ENCODE measurements around the gene SUMF2. TPM values are rescaled to one million over a fixed set of nuclear protein-coding genes. Genes with fewer than 3 reads are reported as not detected.
"Not testable (repeated sequence)": the region's sequence is repeated elsewhere in the genome, so short reads cannot be mapped to it uniquely, and the experiment has no call there.

SUMF2 gene
- total and polyA plus RNA-seq, 8 donors = 40.8 to 339 (median 103) TPM

DNA sequence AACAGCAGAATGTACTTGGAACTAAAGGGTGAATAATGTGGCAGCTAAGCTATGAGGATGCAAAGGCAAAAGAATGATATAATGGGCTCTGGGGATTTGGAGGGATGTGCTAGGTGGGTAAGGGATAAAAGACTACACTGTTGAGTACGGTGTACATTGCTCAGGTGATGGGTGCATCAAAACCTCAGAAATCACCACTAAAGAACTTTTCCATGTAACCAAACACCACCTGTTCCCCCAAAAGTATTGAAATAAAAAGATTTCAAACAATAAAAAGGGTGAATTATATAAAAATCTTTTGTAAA, 43.8 kb downstream of the SUMF2 start:
- Histone ChIP-seq H3K4me1 (peaks cover 10 to 30% (median 21%) of the 10 kb centered on the region in 4 donors), H3K9me3 (no peaks in the 10 kb centered on the region), H3K4me3 (no peak overlapping the region), H3K27me3 (no peaks in the 10 kb centered on the region), H3K36me3 (peaks cover 14 to 19% (median 18%) of the 10 kb centered on the region in 4 donors), H3K27ac (no peak overlapping the region)
- TF ChIP-seq POLR2AphosphoS5 (IDR thresholded peaks at IDR 0.05) (no peak), POLR2A (IDR thresholded peaks at IDR 0.05) (no peak)
- TF ChIP-seq, protein P1, sequence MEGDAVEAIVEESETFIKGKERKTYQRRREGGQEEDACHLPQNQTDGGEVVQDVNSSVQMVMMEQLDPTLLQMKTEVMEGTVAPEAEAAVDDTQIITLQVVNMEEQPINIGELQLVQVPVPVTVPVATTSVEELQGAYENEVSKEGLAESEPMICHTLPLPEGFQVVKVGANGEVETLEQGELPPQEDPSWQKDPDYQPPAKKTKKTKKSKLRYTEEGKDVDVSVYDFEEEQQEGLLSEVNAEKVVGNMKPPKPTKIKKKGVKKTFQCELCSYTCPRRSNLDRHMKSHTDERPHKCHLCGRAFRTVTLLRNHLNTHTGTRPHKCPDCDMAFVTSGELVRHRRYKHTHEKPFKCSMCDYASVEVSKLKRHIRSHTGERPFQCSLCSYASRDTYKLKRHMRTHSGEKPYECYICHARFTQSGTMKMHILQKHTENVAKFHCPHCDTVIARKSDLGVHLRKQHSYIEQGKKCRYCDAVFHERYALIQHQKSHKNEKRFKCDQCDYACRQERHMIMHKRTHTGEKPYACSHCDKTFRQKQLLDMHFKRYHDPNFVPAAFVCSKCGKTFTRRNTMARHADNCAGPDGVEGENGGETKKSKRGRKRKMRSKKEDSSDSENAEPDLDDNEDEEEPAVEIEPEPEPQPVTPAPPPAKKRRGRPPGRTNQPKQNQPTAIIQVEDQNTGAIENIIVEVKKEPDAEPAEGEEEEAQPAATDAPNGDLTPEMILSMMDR (IDR thresholded peaks at IDR 0.05) = no peak
- WGBS, 5 donors = 90 to 100% (median 100%) methylated on average over 1 of the region's 1 CpG
- DNase-seq = no peak
- intact Hi-C loops (cut with DNase I; ENCODE audit: low total_unique reads) = no loop called here

DNA sequence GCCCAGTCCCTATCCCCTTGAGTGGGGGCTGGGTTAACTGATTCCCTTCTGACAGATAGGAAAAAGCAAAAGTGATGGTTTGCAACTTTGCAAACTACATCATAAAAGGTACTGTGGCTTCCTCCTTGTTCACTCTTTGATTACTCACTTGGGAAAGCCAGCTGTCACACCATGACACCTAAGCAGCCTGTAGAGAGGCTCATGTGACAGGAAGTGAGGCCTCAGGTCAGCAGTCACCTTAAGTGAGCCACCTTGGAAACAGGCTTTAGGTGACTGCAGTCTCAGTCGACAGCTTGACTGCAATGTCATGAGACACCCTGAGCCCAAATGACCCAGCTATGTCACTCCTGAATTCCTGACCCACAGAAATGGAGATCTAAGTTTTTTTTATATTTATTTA, 46.5 kb downstream of the SUMF2 start:
- H3K36me3 ChIP-seq = no peaks in the 10 kb centered on the region
- TF ChIP-seq EP300 (IDR thresholded peaks at IDR 0.05) = no peak
- no peak for TF ChIP-seq POLR2A (IDR thresholded peaks at IDR 0.05)
- H3K27ac ChIP-seq = no peak overlapping the region
- intact Hi-C loops (cut with DNase I; ENCODE audit: low total_unique reads) = no loop called here
- no peak for DNase-seq
- WGBS, 5 donors = 78 to 94% (median 83%) methylated on average over 1 of the region's 1 CpG
- no peak overlapping the region for H3K4me3 ChIP-seq
- H3K9me3 ChIP-seq = no peaks in the 10 kb centered on the region
- H3K4me1 ChIP-seq = peaks cover under 1 to 14% (median 5%) of the 10 kb centered on the region in 4 donors
- H3K27me3 ChIP-seq = peaks cover 0 to 7% (median 0%) of the 10 kb centered on the region in 3 donors

DNA sequence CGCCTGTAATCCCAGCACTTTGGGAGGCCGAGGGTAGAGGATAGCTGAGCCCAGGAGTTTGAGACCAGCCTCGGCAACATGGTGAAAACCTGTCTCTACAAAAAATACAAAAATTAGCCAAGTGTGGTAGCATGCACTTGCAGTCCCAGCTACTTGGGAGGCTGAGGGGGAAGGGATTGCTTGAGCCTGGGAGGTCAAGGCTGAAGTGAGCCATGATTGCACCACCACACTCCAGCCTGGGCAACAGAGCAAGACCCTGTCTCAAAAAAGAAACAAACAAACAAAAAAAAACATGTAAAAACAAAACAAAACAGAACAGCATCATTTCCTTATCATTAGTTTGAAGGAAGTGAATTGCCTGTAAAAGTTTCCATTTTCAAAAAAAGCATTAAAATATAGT, 48.2 kb downstream of the SUMF2 start:
- 71 to 98% (median 97%) methylated on average over 3 of the region's 3 CpGs for WGBS, 5 donors
- H3K9me3 ChIP-seq; H3K27ac ChIP-seq; intact Hi-C loops (cut with DNase I; ENCODE audit: low total_unique reads); H3K4me3 ChIP-seq; H3K36me3 ChIP-seq; DNase-seq: not testable (repeated sequence)
- Histone ChIP-seq H3K4me1 (peaks cover 5 to 17% (median 9%) of the 10 kb centered on the region in 4 donors), H3K27me3 (peaks cover 0 to 23% (median 10%) of the 10 kb centered on the region in 3 donors)

DNA sequence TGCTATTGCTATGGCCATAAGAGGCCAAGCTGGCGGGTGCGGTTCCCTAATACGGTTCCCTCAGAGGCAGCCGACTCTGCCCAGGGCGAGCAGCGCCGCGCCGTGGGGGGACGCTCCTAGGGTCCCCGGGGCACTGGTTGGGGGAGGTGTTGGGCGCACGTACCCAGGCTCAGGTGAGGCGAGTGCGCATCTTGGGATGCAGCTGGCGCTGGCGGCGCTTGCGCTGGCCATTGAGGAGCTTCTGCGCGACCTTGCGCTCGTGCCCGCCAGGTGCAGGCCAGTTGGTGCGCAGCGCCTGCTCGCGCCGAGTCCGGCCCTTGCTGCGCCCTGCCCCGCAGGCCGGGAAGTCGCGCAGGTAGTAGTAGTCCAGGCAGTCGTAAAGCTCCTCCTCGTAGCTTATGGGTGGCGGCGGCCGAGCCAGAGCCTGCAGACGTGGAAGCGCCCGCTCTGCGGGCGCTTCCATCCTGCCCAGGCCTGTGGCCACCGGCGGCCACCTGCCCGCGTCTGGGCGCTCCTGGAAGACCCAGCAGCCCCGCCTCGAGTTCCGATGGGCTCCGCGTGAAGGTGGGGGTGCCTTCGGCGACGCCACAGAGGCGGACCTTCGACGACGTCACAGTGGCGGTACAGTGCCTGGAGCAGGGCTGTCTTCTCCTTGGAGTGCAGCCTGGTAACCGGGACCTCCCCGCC, 51.9 kb downstream of the SUMF2 start, which contains the start of gene NUPR2:
NUPR2 (minus strand) TSS at position 566 of the 687 bp plus-strand sequence; CDS start at position 463, 103 bp downstream.
- TF ChIP-seq, protein P1 (IDR thresholded peaks at IDR 0.05) = no peak
- TF ChIP-seq POLR2AphosphoS5 (IDR thresholded peaks at IDR 0.05) (peak in 1 of 3 donors; percentile 16), POLR2A (IDR thresholded peaks at IDR 0.05) (no peak), EP300 (IDR thresholded peaks at IDR 0.05) (no peak)
- Histone ChIP-seq H3K4me3 (peak within 1 kb of the TSS; percentile 34 to 49 (median 39)), H3K27me3 (peaks cover 0 to 25% (median 10%) of the 10 kb centered on the region in 3 donors), H3K36me3 (no peaks in the 10 kb centered on the region), H3K4me1 (peaks cover 5 to 17% (median 8%) of the 10 kb centered on the region in 4 donors), H3K27ac (peak within 1 kb of the TSS; percentile 38 to 73 (median 55)), H3K9me3 (no peaks in the 10 kb centered on the region)
- intact Hi-C loops (cut with DNase I; ENCODE audit: low total_unique reads) = no loop called here
- DNase-seq = peak; percentile 45 to 75
- 5 to 10% (median 8%) methylated on average over 27 to 65 of the region's 65 CpGs for WGBS, 5 donors

DNA sequence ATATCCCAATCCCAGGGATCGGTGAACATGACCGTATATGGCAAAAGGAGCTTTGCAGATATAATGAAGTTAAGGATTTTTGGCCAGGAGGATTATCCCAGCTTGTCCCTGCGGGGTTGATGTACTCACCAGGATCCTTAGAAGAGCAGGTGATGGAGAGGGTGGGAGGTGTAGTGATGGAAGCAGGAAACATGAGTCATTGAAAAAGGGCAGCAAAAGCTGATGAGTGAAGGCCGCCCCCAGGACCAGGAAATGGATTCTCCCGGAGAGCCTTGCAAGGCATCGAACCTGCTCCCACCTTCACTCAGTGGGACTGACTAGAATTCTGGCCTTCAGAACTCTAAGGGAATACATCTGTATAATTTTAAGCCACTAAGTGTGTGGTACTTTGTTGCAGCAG, 57.4 kb downstream of the SUMF2 start:
- no peak overlapping the region for H3K27ac ChIP-seq
- DNase-seq = no peak
- H3K36me3 ChIP-seq = no peaks in the 10 kb centered on the region
- intact Hi-C loops (cut with DNase I; ENCODE audit: low total_unique reads) = no loop called here
- H3K4me3 ChIP-seq = no peak overlapping the region
- H3K4me1 ChIP-seq = peaks cover 0 to under 1% (median under 1%) of the 10 kb centered on the region in 4 donors
- no peak for TF ChIP-seq EP300 (IDR thresholded peaks at IDR 0.05)
- H3K27me3 ChIP-seq = peaks cover 0 to 10% (median 4%) of the 10 kb centered on the region in 3 donors
- no peaks in the 10 kb centered on the region for H3K9me3 ChIP-seq
- whole genome bisulfite sequencing, 5 donors = 72 to 94% (median 90%) methylated on average over 6 of the region's 6 CpGs

DNA sequence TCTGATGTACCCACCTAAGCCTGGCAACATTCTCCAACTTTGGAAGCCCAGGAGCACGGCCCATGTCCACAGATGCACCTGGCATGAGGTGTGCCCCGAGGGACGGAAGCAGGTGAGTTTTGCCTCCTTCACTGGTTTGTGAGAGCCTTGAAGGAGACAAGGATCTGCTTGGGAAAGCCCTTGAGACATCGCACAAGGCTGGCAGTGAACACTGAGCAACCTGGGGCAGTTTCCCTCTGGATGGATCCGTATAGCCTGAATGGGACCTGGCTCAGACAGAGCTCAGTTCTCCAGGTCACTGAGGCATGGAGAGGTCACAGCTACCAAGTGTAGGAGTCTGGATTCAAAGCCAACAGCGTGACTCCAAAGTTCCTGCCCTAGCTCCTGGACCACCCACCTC, 60.9 kb downstream of the SUMF2 start:
- no peaks in the 10 kb centered on the region for H3K4me1 ChIP-seq
- no peaks in the 10 kb centered on the region for H3K36me3 ChIP-seq
- no peak for DNase-seq
- intact Hi-C loops (cut with DNase I; ENCODE audit: low total_unique reads) = no loop called here
- WGBS, 5 donors = 68 to 87% (median 75%) methylated on average over 5 to 6 of the region's 6 CpGs
- no peaks in the 10 kb centered on the region for H3K27me3 ChIP-seq
- no peaks in the 10 kb centered on the region for H3K9me3 ChIP-seq
- H3K4me3 ChIP-seq = no peak overlapping the region
- no peak overlapping the region for H3K27ac ChIP-seq
- no peak for TF ChIP-seq EP300 (IDR thresholded peaks at IDR 0.05)
